HepG2 (cell line): ENCODE data around the gene COBLL1. TPM values are rescaled to one million over a fixed set of nuclear protein-coding genes. Genes with fewer than 3 reads are reported as not detected.

ENCODE experiments used
- ATAC-seq: fragments of 200-7000 bp; cut with Tn5 transposase; 3 replicates; pipeline ENCODE4 v1.9.1; 2020; ENCODE audit warnings: mild to moderate bottlenecking, moderate library complexity
- BruUV-seq: library from RNA; stranded (reverse); fragments of 400-500 nt; replicated peaks from 2 replicates; lab custom pipeline; 2021; lab: Mats Ljungman, UMichigan
- CTCF ChIA-PET: fragments of 300-600 bp; formaldehyde crosslinking; extraction: SDS; loops from one replicate; lab custom pipeline; 2021; ENCODE audit warnings: low total read pairs, inconsistent platforms, low intra/inter-chr PET ratio; lab: Yijun Ruan, JAX
- POLR2A ChIA-PET: fragments of 350-600 bp; sonication (Branson Sonifier 250); formaldehyde crosslinking; loops from one replicate; lab custom pipeline; 2020; ENCODE audit warnings: antibody characterized with exemption, inconsistent platforms; lab: Yijun Ruan, JAX
- DNase-seq: peaks from one replicate; pipeline ENCODE4 v3.0.0-alpha.2; 2015; ENCODE audit warnings: low spot score
- FAIRE-seq: peaks from 3 replicates; lab custom pipeline; 2011; peaks lifted over from hg19 to GRCh38; lab: Jason Lieb, UNC
- H2AFZ ChIP-seq: one replicate; pipeline ENCODE4 v1.6.1; 2011; ENCODE audit warnings: low read length, inconsistent platforms
- H3K27ac ChIP-seq: fragments of 300-600 bp; 3 replicates; pipeline ENCODE4 v1.8.0; 2011; ENCODE audit warnings: mixed run types, mild to moderate bottlenecking, mixed read lengths, low read length, inconsistent platforms; ENCODE audit not compliant: insufficient read depth; ENCODE audit errors: extremely low read length
- H3K27me3 ChIP-seq, 2 experiments: fragments of 200-600 bp in 1 of 2; 2 replicates in 1 of 2; 3 replicates in 1 of 2; pipeline versions ENCODE4 v1.6.0 to v1.8.0; 2011; ENCODE audit warnings: low read length in 2 of 2, mild to moderate bottlenecking in 2 of 2, moderate library complexity in 2 of 2, inconsistent platforms in 1 of 2; ENCODE audit not compliant: insufficient read depth in 2 of 2, control insufficient read depth in 1 of 2
- H3K36me3 ChIP-seq, 2 experiments: fragments of 200-600 bp in 1 of 2; replicated peaks in 1 of 2; 2 replicates in 1 of 2; 3 replicates in 1 of 2; pipeline versions ENCODE4 v1.5.1 to v1.8.0; 2011; ENCODE audit warnings: low read length in 2 of 2, inconsistent platforms in 1 of 2; ENCODE audit not compliant: insufficient read depth in 2 of 2, control insufficient read depth in 1 of 2
- H3K4me1 ChIP-seq: 2 replicates; pipeline ENCODE4 v1.5.1; 2012; ENCODE audit warnings: low read length, inconsistent platforms; ENCODE audit not compliant: insufficient read depth
- H3K4me2 ChIP-seq: 2 replicates; pipeline ENCODE4 v1.6.0; 2011; ENCODE audit warnings: low read depth, low read length, inconsistent platforms
- H3K4me3 ChIP-seq, 3 experiments: fragments of 200-600 bp in 1 of 3; sonication (generic), shearing (Covaris generic) in 1 of 3; replicated peaks in 1 of 3; 2 replicates each; pipeline ENCODE4 v1.5.1; 2011 to 2016; ENCODE audit warnings: low read length in 3 of 3, inconsistent platforms in 2 of 3, low read depth in 2 of 3, mild to moderate bottlenecking in 2 of 3, control low read depth in 1 of 3, mixed read lengths in 1 of 3; ENCODE audit not compliant: insufficient read depth in 1 of 3
- H3K79me2 ChIP-seq: one replicate; pipeline ENCODE4 v1.6.1; 2011; ENCODE audit warnings: low read length, inconsistent platforms; ENCODE audit not compliant: insufficient read depth
- H3K9ac ChIP-seq: 2 replicates; pipeline ENCODE4 v1.6.0; 2011; ENCODE audit warnings: mild to moderate bottlenecking, low read depth, low read length, inconsistent platforms; ENCODE audit not compliant: insufficient read depth
- H3K9me3 ChIP-seq: 2 replicates; pipeline ENCODE4 v1.5.1; 2012; ENCODE audit warnings: mild to moderate bottlenecking, low read length
- H4K20me1 ChIP-seq: 2 replicates; pipeline ENCODE4 v1.6.0; 2011; ENCODE audit warnings: inconsistent platforms, mild to moderate bottlenecking, low read length, moderate library complexity; ENCODE audit not compliant: insufficient read depth
- ARNT ChIP-seq: fragments of 450-650 bp; IDR thresholded peaks from 2 replicates; pipeline ENCODE4 v1.6.1; 2017
- ATF7-NPFF ChIP-seq: sonication (generic); formaldehyde crosslinking; IDR thresholded peaks from 2 replicates; pipeline ENCODE4 v1.8.1; 2023; ENCODE audit warnings: mild to moderate bottlenecking, low read depth, missing genetic modification reagents, moderate library complexity
- FOXM1 ChIP-seq: sonication (generic); formaldehyde crosslinking; IDR thresholded peaks from 2 replicates; pipeline ENCODE4 v1.5.0; 2020; ENCODE audit warnings: missing genetic modification reagents
- KMT2A ChIP-seq: sonication (generic); formaldehyde crosslinking; IDR thresholded peaks from 2 replicates; pipeline ENCODE4 v1.4.0; 2020; ENCODE audit warnings: missing genetic modification reagents
- RFX3 ChIP-seq: IDR thresholded peaks from 2 replicates; pipeline ENCODE4 v1.6.1; 2016; ENCODE audit warnings: missing biosample characterization, missing genetic modification reagents
- SALL2 ChIP-seq: sonication (generic); formaldehyde crosslinking; IDR thresholded peaks from 2 replicates; pipeline ENCODE4 v1.8.1; 2023; ENCODE audit warnings: mild to moderate bottlenecking, missing genetic modification reagents, inconsistent platforms
- SNAI1 ChIP-seq: sonication (generic); formaldehyde crosslinking; IDR thresholded peaks from 2 replicates; pipeline ENCODE4 v1.5.0; 2020; ENCODE audit warnings: mild to moderate bottlenecking, missing genetic modification reagents, borderline replicate concordance
- SRSF1 ChIP-seq: fragments of 200-400 bp; formaldehyde crosslinking; optimal IDR thresholded peaks from 2 replicates; pipeline ENCODE3; 2017; ENCODE audit warnings: mild to moderate bottlenecking, low read depth, low read length, moderate library complexity
- ZNF230 ChIP-seq: sonication (generic); formaldehyde crosslinking; IDR thresholded peaks from 2 replicates; pipeline ENCODE4 v1.4.0; 2020; ENCODE audit warnings: mild to moderate bottlenecking, missing genetic modification reagents
- ZNF24 ChIP-seq: fragments of 450-650 bp; IDR thresholded peaks from 2 replicates; pipeline ENCODE4 v1.6.1; 2017; ENCODE audit warnings: antibody characterized with exemption, mild to moderate bottlenecking
- ZNF496 ChIP-seq: sonication (generic); formaldehyde crosslinking; IDR thresholded peaks from 2 replicates; pipeline ENCODE4 v1.8.1; 2023; ENCODE audit warnings: mild to moderate bottlenecking, moderate library complexity, missing genetic modification reagents; ENCODE audit not compliant: insufficient replicate concordance
- ZNF615 ChIP-seq: sonication (generic); formaldehyde crosslinking; IDR thresholded peaks from 2 replicates; pipeline ENCODE4 v1.5.0; 2020; ENCODE audit warnings: mild to moderate bottlenecking, missing genetic modification reagents, borderline replicate concordance
- ZNF780A ChIP-seq: sonication (generic); formaldehyde crosslinking; IDR thresholded peaks from 2 replicates; pipeline ENCODE4 v1.8.0; 2022; ENCODE audit warnings: mild to moderate bottlenecking, missing genetic modification reagents, moderate library complexity
- in situ Hi-C: cut with HindIII; loops from 2 replicates; pipeline ENCODE4 v1.10.0; 2017; ENCODE audit warnings: low pct_unique_long_range_greater_than_20kb; ENCODE audit not compliant: extremely low pct_ligation_motif_present
- intact Hi-C: fragments of 100-400 bp; cut with micrococcal nuclease; formaldehyde crosslinking; loops from one replicate; pipeline ENCODE4 v1.10.0; 2022; ENCODE audit not compliant: unreplicated experiment
- polyA plus RNA-seq, 8 experiments: library from polyadenylated mRNA; depleted of rRNA in 3 of 8; stranded (reverse) in 7 of 8; unstranded in 1 of 8; fragments of >200 nt; fragmentation: Illumina TruSeq in 4 of 8; extraction: Trizol in 4 of 8; gene quantifications; 2 replicates each; pipeline versions ENCODE4 v1.2.1 to v1.2.3, GENCODE V29; 2011 to 2016; ENCODE audit warnings: low read depth in 4 of 8, missing spikeins in 1 of 8, mixed read lengths in 1 of 8; ENCODE audit not compliant: insufficient read depth in 1 of 8
- total RNA-seq, 5 experiments: library from RNA; depleted of rRNA; stranded (reverse); fragments of >200 nt; fragmentation: Illumina TruSeq; extraction: Trizol; gene quantifications; 2 replicates each; pipeline ENCODE4 v1.2.3, GENCODE V29; 2016; ENCODE audit warnings: low read depth in 1 of 5
- TF ChIP-seq, protein P1 (sequence below): sonication (generic); formaldehyde crosslinking; IDR thresholded peaks from 2 replicates; pipeline ENCODE4 v1.4.0; 2020; ENCODE audit warnings: missing genetic modification reagents

COBLL1 gene
- total and polyA plus RNA-seq, 2 of the 13 experiments (the other 11 are each of a cell fraction or from before 2014, with no cell fraction given), result 32.6 to 86.8 TPM

GRCh38 chr2:164664070-164664469 lies 177.6 kb downstream of the COBLL1 start:
- no peak for ATAC-seq
- Histone ChIP-seq H3K79me2 (no peaks in the 10 kb centered on the region), H3K9ac (no peak overlapping the region), H3K4me2 (no peak overlapping the region), H3K36me3 (no peaks in the 10 kb centered on the region), H2AFZ (no peak overlapping the region), H3K4me3 (no peak overlapping the region), H3K27ac (no peak overlapping the region), H3K9me3 (no peaks in the 10 kb centered on the region), H3K27me3 (no peaks in the 10 kb centered on the region), H4K20me1 (no peaks in the 10 kb centered on the region), H3K4me1 (no peaks in the 10 kb centered on the region)
- FAIRE-seq, result no peak
- CTCF ChIA-PET, result no interaction called here
- intact Hi-C loops (no loop called here), in situ Hi-C loops (no loop called here)
- DNase-seq, result no peak
- POLR2A ChIA-PET, result no interaction called here
- TF ChIP-seq ZNF615 (CRISPR knock-in tag), result no peak
- TF ChIP-seq FOXM1, result no peak
- TF ChIP-seq SNAI1 (CRISPR knock-in tag), result no peak
- no peak for TF ChIP-seq ZNF496 (CRISPR knock-in tag)
- no peak for TF ChIP-seq KMT2A (CRISPR knock-in tag)
- no peak for TF ChIP-seq ZNF24
- TF ChIP-seq, protein P1, sequence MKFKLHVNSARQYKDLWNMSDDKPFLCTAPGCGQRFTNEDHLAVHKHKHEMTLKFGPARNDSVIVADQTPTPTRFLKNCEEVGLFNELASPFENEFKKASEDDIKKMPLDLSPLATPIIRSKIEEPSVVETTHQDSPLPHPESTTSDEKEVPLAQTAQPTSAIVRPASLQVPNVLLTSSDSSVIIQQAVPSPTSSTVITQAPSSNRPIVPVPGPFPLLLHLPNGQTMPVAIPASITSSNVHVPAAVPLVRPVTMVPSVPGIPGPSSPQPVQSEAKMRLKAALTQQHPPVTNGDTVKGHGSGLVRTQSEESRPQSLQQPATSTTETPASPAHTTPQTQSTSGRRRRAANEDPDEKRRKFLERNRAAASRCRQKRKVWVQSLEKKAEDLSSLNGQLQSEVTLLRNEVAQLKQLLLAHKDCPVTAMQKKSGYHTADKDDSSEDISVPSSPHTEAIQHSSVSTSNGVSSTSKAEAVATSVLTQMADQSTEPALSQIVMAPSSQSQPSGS (CRISPR knock-in tag), result no peak
- TF ChIP-seq SALL2 (CRISPR knock-in tag), result no peak
- TF ChIP-seq ATF7-NPFF (CRISPR knock-in tag), result no peak
- no peak for TF ChIP-seq SRSF1
- TF ChIP-seq ZNF780A, result no peak
- TF ChIP-seq ZNF230 (CRISPR knock-in tag), result no peak
- no peak for TF ChIP-seq RFX3 (CRISPR knock-in tag)
- no peak for TF ChIP-seq ARNT
- BruUV-seq, result no TSS peak
